Measurements from ENCODE around the gene CDC7.

- no peak for TF ChIP-seq HMGXB4 (CRISPR knock-in tag; IDR thresholded peaks at IDR 0.05)
- no peak for TF ChIP-seq ELF4 (CRISPR knock-in tag; IDR thresholded peaks at IDR 0.05; ENCODE audit: low read depth)
- no peak for TF ChIP-seq CTCF (IDR thresholded peaks at IDR 0.05)
- TF ChIP-seq ATF6 (CRISPR knock-in tag; IDR thresholded peaks at IDR 0.05): no peak
- no peak for TF ChIP-seq NFE2L1 (CRISPR knock-in tag; IDR thresholded peaks at IDR 0.05)
- TF ChIP-seq SP1 (CRISPR knock-in tag; conservative IDR thresholded peaks at IDR 0.05): no peak
- TF ChIP-seq GRHL2 (CRISPR knock-in tag; IDR thresholded peaks at IDR 0.05; ENCODE audit: insufficient replicate concordance, severe bottlenecking): no peak
- TF ChIP-seq SMAD3 (CRISPR knock-in tag; IDR thresholded peaks at IDR 0.05; ENCODE audit: borderline replicate concordance): no peak
These were observed 26.7 kb downstream of the CDC7 start for GRCh38 chr1:91527266-91527765.

Data from WTC11 (cell line).